ENCODE results near the gene TYSND1.

Gene TYSND1

DNA sequence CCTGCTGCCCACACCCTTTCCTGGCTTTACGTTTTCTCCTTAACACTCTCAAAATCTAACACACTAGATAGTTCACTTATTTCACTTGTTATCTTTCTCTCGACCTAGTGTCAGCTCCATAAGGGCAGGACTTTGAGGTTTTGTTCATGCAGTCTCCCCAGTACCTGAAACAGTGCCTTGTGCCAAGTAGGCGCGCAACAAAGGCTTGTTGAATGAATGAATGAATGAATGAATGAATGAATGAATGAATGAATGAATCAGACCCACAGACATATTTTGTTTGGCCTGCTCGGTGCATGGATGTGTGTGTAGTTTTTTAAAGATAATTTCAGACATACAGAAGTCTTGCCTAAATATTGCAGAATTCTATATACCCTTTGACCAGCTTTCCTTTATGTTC lies 6.2 kb downstream of the TYSND1 start:
- Histone ChIP-seq H3K36me3 (ENCODE audit: control insufficient read depth, low read depth, low read length) (no peaks in the 10 kb centered on the region), H3K4me1 (ENCODE audit: control insufficient read depth, low read depth, low read length) (peaks cover 5% of the 10 kb centered on the region), H3K4me3 (ENCODE audit: low read length) (no peak overlapping the region), H3K27ac (ENCODE audit: low read length) (no peak overlapping the region), H3K9ac (ENCODE audit: low read length) (no peak overlapping the region), H3K27me3 (ENCODE audit: control insufficient read depth, insufficient read depth, low read length) (peaks cover 5% of the 10 kb centered on the region), H3K9me3 (ENCODE audit: control insufficient read depth, low read depth, low read length) (no peaks in the 10 kb centered on the region)

DNA sequence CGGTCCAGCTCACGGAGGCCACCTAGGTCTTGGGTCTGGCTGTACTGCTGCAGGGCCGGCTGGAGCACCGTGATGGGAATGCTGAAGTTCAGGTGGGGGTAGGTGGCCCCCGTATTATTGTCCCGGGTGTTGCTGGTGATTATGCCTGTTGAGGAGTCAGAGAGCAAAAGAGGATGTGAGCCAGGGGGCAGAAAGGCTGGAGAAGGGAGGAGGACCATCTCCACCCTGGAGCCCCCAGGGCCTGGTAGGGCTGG lies 6.6 kb downstream of the TYSND1 start:
- no peak overlapping the region for H3K27ac ChIP-seq (ENCODE audit: low read length)

DNA sequence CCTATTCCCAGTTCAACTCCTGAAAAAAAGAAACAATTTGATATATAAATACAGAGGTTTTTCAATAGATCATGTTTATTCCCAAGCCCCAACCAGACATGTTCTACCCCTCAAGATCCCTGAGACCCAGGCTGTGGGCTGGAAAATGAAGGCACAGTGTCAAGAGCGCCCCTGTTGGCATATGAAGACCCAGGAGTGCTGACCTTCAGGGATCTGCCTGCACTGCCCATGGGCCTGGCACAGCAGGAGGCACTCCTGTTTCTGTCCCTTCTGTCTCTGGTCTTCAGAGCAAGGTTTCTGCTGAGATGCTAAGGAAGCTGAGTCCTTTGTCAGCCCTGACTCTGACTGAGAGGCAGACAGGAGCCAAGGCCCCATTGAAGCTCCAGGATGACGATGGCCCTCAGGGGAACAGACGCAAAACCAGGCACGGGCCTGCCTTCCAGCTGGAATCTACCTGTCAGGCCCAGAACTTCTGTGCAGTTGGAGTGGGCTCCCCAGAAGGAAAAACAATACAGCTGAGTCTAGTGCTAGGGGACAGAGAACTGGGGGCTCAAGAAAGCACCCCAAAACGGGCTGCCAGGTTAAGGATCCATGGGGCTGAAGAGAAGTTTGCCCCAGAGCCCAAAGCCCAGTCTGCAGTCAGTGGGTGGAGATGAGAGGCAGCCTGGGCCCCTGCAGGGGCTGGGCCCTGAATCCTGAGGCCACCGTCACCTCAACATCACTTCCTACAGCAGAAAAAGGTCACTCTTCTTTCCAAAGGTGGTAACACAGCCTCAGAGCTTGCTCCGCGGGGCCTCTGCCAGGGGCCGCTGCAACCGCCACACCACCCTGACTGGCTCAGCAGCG lies 7.1 kb downstream of the TYSND1 start:
- Histone ChIP-seq H3K4me1 (ENCODE audit: control insufficient read depth, low read depth, low read length) (no peaks in the 10 kb centered on the region), H3K36me3 (ENCODE audit: control insufficient read depth, low read depth, low read length) (no peaks in the 10 kb centered on the region), H3K9ac (ENCODE audit: low read length) (no peak overlapping the region), H3K9me3 (ENCODE audit: control insufficient read depth, low read depth, low read length) (no peaks in the 10 kb centered on the region), H3K27me3 (ENCODE audit: control insufficient read depth, insufficient read depth, low read length) (no peaks in the 10 kb centered on the region), H3K4me3 (ENCODE audit: low read length) (no peak overlapping the region), H3K27ac (ENCODE audit: low read length) (no peak overlapping the region)

More for the DNA sequence above, 6.6 kb downstream of the TYSND1 start:
- Histone ChIP-seq H3K27me3 (ENCODE audit: control insufficient read depth, insufficient read depth, low read length) (peaks cover 1% of the 10 kb centered on the region), H3K4me3 (ENCODE audit: low read length) (no peak overlapping the region), H3K9ac (ENCODE audit: low read length) (no peak overlapping the region), H3K9me3 (ENCODE audit: control insufficient read depth, low read depth, low read length) (no peaks in the 10 kb centered on the region), H3K4me1 (ENCODE audit: control insufficient read depth, low read depth, low read length) (peaks cover 3% of the 10 kb centered on the region), H3K36me3 (ENCODE audit: control insufficient read depth, low read depth, low read length) (no peaks in the 10 kb centered on the region)

DNA sequence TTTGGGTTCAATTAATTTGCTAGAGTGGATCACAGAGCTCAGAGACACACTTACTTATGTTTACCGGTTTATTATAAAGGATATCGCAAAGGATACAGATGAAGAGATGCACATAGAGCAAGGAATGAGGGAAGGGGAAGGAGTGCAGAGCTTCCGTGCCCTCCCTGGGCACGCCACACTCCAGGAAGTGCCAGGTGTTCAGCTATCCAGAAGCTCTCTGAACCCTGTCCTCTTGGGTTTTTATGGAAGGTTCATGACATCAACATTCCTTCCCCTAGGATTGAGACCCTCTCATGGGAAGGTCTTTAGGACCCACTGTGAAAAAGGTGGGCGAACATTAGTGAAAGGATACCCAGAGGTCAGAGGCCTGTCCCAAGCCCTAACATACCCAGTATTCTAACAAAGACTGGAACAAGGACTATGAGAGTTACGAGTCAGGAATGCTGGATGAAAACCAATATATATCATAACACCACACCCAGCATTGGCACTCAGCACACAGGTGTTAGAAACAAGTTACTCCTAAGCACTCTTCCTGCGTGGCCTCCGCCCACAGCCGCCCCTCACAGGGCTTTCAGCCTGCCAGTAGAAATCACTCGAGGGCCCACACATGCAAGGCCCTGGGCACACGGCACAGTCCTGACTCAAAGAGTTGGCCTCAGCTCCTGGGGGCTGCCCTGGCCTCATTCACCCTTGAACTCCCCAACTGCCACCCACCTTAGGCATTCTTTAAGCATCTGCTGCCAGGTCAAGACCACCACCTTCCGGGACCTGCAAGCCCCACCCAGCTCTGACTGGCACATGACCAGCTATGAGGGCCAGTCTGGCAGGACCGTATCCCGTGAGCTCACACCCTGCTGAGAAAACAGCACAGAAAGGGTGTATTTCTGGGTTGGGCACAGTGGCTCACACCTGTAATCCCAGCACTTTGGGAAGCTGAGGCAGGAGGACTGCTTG lies 8.3 kb downstream of the TYSND1 start:
- H3K36me3 ChIP-seq (ENCODE audit: control insufficient read depth, low read depth, low read length) = no peaks in the 10 kb centered on the region
- no peak overlapping the region for H3K4me3 ChIP-seq (ENCODE audit: low read length)
- H3K27ac ChIP-seq (ENCODE audit: low read length) = no peak overlapping the region
- no peaks in the 10 kb centered on the region for H3K9me3 ChIP-seq (ENCODE audit: control insufficient read depth, low read depth, low read length)
- peaks cover 9% of the 10 kb centered on the region for H3K27me3 ChIP-seq (ENCODE audit: control insufficient read depth, insufficient read depth, low read length)
- no peak overlapping the region for H3K9ac ChIP-seq (ENCODE audit: low read length)
- H3K4me1 ChIP-seq (ENCODE audit: control insufficient read depth, low read depth, low read length) = peaks cover 2% of the 10 kb centered on the region

DNA sequence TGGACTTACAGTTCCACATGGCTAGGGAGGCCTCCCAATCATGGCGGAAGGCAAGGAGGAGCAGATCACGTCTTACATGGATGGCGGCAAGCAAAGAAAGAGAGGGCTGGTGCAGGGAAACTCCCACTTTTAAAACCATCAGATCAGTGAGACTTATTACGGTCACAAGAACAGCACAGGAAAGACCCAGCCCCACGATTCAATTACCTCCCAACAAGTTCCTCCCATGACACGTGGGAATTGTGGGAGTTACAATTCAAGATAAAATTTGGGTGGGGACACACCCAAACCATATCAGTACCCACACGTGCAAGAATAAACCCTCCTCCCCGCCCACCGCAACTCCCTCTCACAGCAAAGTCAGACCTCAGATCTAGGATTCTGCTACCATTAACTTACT lies 9.4 kb downstream of the TYSND1 start:
- Histone ChIP-seq H3K9ac (ENCODE audit: low read length) (no peak overlapping the region), H3K36me3 (ENCODE audit: control insufficient read depth, low read depth, low read length) (no peaks in the 10 kb centered on the region), H3K9me3 (ENCODE audit: control insufficient read depth, low read depth, low read length) (no peaks in the 10 kb centered on the region), H3K4me3 (ENCODE audit: low read length) (no peak overlapping the region), H3K4me1 (ENCODE audit: control insufficient read depth, low read depth, low read length) (peaks cover 5% of the 10 kb centered on the region), H3K27me3 (ENCODE audit: control insufficient read depth, insufficient read depth, low read length) (peaks cover 18% of the 10 kb centered on the region), H3K27ac (ENCODE audit: low read length) (no peak overlapping the region)

DNA sequence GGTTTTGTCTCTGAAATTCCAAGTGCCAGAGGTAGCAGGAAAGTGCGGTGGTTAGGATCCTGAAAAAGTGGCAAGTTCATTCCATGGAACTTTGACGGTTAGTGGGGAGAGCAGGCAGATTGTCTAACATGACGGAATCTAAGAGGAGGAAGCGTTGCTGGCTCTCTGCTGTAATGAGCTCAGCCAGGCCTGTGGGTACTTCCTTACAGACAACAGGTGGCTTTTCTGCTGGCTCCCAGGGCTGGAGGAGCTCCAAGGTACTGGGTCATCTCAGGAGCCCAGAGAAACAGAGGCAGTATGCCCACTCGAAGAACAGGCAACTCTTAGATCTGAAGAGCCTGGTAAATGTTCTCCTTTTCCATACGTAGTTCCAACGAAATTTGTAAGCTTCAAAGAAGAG lies 10.8 kb downstream of the TYSND1 start:
- H3K27me3 ChIP-seq (ENCODE audit: control insufficient read depth, insufficient read depth, low read length) = peaks cover 32% of the 10 kb centered on the region

DNA sequence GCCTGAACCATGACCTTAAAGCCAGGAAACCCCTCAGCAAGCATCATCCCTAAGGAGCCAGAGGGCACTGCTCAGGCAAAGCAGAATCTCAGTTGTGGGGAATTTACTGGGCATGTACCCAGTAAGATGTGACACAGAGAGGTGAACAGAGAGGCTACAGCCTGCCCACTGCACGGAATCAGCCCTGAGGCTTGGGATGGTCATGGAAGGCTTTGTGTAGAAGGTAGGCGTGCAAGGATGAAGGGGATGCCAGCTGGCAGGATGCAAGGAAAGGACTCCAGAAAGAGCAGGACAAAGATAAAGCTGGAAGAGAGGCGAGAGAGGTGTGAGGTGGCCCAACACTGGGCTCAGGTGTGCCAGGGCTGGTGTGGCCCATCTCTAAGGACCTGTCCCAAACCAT lies 11.5 kb downstream of the TYSND1 start:
- Histone ChIP-seq H3K9me3 (ENCODE audit: control insufficient read depth, low read depth, low read length) (no peaks in the 10 kb centered on the region), H3K27me3 (ENCODE audit: control insufficient read depth, insufficient read depth, low read length) (peaks cover 33% of the 10 kb centered on the region), H3K4me1 (ENCODE audit: control insufficient read depth, low read depth, low read length) (peaks cover 5% of the 10 kb centered on the region), H3K27ac (ENCODE audit: low read length) (no peak overlapping the region), H3K36me3 (ENCODE audit: control insufficient read depth, low read depth, low read length) (no peaks in the 10 kb centered on the region), H3K9ac (ENCODE audit: low read length) (no peak overlapping the region), H3K4me3 (ENCODE audit: low read length) (no peak overlapping the region)

More for the DNA sequence above, 10.8 kb downstream of the TYSND1 start:
- Histone ChIP-seq H3K27ac (ENCODE audit: low read length) (no peak overlapping the region), H3K4me1 (ENCODE audit: control insufficient read depth, low read depth, low read length) (peaks cover 5% of the 10 kb centered on the region), H3K9ac (ENCODE audit: low read length) (no peak overlapping the region), H3K36me3 (ENCODE audit: control insufficient read depth, low read depth, low read length) (no peaks in the 10 kb centered on the region), H3K4me3 (ENCODE audit: low read length) (no peak overlapping the region), H3K9me3 (ENCODE audit: control insufficient read depth, low read depth, low read length) (no peaks in the 10 kb centered on the region)

DNA sequence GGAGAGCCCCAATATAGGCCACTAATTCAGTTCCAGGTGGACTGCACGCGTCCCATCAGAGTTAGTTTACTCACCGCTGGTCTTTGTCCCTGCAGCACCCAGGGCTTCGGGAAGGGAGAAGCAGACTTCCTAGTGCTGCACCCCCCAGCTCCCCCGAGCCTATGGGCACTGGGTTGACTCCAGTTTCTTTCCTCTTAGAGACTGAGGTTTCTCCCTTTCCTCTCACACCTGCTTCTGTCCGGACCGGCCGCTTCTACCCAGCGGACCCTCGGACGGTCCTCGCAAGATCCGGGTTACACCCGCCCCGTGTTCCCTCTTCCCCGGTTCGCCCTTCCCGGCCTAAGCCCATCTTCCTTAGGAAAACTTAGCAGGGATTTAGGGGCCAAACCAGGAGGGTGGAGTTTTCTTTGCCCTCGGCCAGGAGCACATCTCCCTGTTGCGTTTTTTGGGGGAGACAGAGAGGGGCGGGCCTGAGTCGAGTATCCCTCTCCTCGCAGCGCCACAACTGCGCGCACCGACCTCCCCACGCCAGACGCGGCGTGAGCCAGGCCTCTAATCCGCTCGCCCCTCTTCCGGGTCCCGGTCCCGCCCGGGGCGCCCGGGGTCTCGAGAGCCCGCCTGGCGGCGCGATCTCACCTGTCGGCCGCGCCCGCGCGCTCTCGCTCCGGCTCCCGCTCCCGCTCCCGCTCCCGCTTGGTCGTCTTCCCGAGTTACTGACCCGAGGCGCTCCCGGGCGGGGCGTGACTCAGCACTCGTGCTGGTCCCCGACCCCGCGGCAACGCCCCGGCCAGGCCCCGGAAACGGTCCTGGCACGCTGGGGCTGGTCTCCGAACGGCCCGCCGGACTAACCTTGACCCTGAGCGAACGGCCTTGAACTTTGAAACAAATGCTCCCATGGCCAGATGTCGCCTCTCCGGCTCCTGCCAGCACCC lies 14.1 kb downstream of the TYSND1 start, which contains the start of gene AIFM2:
TSS of gene AIFM2 (minus strand) at position 728 of the 932 bp plus-strand sequence. CDS start 8,741 bp downstream, outside the sequence.
- Histone ChIP-seq H3K36me3 (ENCODE audit: control insufficient read depth, low read depth, low read length) (no peaks in the 10 kb centered on the region), H3K9me3 (ENCODE audit: control insufficient read depth, low read depth, low read length) (no peaks in the 10 kb centered on the region), H3K9ac (ENCODE audit: low read length) (peak within 1 kb of the TSS; percentile 57), H3K4me1 (ENCODE audit: control insufficient read depth, low read depth, low read length) (peaks cover 5% of the 10 kb centered on the region), H3K4me3 (ENCODE audit: low read length) (peak within 1 kb of the TSS; percentile 61), H3K27me3 (ENCODE audit: control insufficient read depth, insufficient read depth, low read length) (peaks cover 33% of the 10 kb centered on the region), H3K27ac (ENCODE audit: low read length) (no peak within 1 kb of the TSS)

DNA sequence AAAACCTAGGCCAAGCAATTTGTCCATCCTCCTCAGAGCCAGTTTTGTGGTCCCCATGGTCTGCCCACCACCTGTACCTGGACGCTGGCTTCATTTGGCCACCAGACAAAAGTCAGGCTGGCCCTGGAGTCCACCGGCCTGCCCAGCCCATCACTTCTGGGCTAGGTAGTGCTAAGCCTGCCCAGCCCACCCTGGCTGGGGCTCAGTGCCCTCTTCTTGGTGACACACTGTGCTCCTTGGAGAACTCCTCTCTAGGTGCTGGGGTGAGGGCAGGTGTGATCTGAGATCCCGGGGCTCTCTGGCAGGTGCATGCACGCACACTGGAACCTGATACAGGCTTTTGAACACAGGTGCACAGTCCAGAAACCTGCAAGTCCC lies 15.0 kb downstream of the TYSND1 start:
- Histone ChIP-seq H3K27me3 (ENCODE audit: control insufficient read depth, insufficient read depth, low read length) (peaks cover 33% of the 10 kb centered on the region), H3K27ac (ENCODE audit: low read length) (no peak overlapping the region), H3K4me3 (ENCODE audit: low read length) (peak overlapping the region; percentile 61), H3K9ac (ENCODE audit: low read length) (no peak overlapping the region), H3K9me3 (ENCODE audit: control insufficient read depth, low read depth, low read length) (no peaks in the 10 kb centered on the region), H3K4me1 (ENCODE audit: control insufficient read depth, low read depth, low read length) (peaks cover 5% of the 10 kb centered on the region), H3K36me3 (ENCODE audit: control insufficient read depth, low read depth, low read length) (no peaks in the 10 kb centered on the region)

DNA sequence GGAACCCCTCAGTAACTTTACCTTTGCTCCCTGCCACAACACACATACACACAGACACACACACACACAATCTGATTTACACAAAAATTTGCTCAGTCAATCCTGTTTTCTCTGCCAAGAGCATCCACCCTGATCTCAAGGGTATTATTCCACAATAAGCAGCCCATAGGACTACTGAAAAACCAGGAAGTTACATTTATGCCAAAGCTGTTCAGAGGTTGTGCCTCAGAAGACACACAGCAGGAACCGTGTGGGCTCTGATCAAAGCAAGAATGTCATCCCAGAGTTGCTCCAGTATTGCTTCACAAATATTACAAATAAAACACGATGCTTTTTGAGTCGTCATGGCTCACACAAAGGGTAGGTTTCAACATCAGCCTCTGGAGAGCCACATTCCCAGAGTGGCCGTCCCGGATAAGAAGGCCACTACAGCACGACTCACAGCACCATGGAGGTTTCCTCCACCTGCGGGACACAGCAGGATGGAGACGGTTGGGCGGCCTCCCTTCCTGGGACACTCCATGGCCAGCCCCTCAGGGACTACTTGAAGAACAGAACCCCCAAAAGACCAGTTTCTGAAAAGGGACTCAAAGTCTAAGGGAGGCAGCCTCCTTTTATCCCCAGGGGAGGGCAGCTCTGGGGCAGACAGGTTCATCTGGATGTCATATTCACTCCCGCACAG lies 15.5 kb downstream of the TYSND1 start:
- no peak overlapping the region for H3K4me3 ChIP-seq (ENCODE audit: low read length)
- H3K9ac ChIP-seq (ENCODE audit: low read length) = no peak overlapping the region
- H3K27ac ChIP-seq (ENCODE audit: low read length) = no peak overlapping the region
- H3K4me1 ChIP-seq (ENCODE audit: control insufficient read depth, low read depth, low read length) = peaks cover 5% of the 10 kb centered on the region
- no peaks in the 10 kb centered on the region for H3K9me3 ChIP-seq (ENCODE audit: control insufficient read depth, low read depth, low read length)
- no peaks in the 10 kb centered on the region for H3K36me3 ChIP-seq (ENCODE audit: control insufficient read depth, low read depth, low read length)
- H3K27me3 ChIP-seq (ENCODE audit: control insufficient read depth, insufficient read depth, low read length) = peaks cover 33% of the 10 kb centered on the region
